SK-N-SH treated with all-trans-retinoic acid at 6 μM for 48 hours (cell line): ENCODE results near the gene SUGP2.

Experiments
- RARB ChIP-seq: fragments of 250-450 bp; sonication (Bioruptor Pico); IDR thresholded peaks from 2 replicates; pipeline ENCODE4 v1.8.0; 2021; ENCODE audit warnings: mild to moderate bottlenecking, moderate library complexity
- TF ChIP-seq, protein P1 (sequence below): fragments of 250-450 bp; sonication (Bioruptor Pico); IDR thresholded peaks from 2 replicates; pipeline ENCODE4 v1.8.0; 2020; ENCODE audit warnings: mild to moderate bottlenecking, moderate library complexity, borderline replicate concordance

- TF ChIP-seq, protein P1, sequence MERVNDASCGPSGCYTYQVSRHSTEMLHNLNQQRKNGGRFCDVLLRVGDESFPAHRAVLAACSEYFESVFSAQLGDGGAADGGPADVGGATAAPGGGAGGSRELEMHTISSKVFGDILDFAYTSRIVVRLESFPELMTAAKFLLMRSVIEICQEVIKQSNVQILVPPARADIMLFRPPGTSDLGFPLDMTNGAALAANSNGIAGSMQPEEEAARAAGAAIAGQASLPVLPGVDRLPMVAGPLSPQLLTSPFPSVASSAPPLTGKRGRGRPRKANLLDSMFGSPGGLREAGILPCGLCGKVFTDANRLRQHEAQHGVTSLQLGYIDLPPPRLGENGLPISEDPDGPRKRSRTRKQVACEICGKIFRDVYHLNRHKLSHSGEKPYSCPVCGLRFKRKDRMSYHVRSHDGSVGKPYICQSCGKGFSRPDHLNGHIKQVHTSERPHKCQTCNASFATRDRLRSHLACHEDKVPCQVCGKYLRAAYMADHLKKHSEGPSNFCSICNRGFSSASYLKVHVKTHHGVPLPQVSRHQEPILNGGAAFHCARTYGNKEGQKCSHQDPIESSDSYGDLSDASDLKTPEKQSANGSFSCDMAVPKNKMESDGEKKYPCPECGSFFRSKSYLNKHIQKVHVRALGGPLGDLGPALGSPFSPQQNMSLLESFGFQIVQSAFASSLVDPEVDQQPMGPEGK (CRISPR knock-in tag), result no peak
- no peak for TF ChIP-seq RARB
Observed at GRCh38 chr19:19021115-19021514, 12.2 kb downstream of the SUGP2 start.
